ENCODE data around the gene MKX. TPM values are rescaled to one million over a fixed set of nuclear protein-coding genes. Genes with fewer than 3 reads are reported as not detected.

MKX gene
- polyA plus RNA-seq, 3 donors, result not detected

- intact Hi-C loops (cut with micrococcal nuclease), result loop anchor here in 1 of 2 donors (10.0 kb wide), 1 partner anchor 745 kb away; no protein-coding TSS in a partner anchor
- Mint-ChIP-seq H3K4me1 (peaks cover 72% of the 10 kb centered on the region), H3K4me3 (peak overlapping the region; percentile 60 to 85), H3K36me3 (no peaks in the 10 kb centered on the region), H3K9me3 (no peaks in the 10 kb centered on the region), H3K27ac (peak overlapping the region; percentile 83 to 96 (median 92)), H3K27me3 (ENCODE audit: low read depth in 3 of 3) (peaks cover 0 to 8% (median 6%) of the 10 kb centered on the region in 3 donors)
- Histone ChIP-seq H3K27ac (ENCODE audit: low read depth in 1 of 2, low read length in 2 of 2) (peak overlapping the region; percentile 68 to 82), H3K9ac (ENCODE audit: insufficient read depth, low read length, poor library complexity, severe bottlenecking) (peak overlapping the region; percentile 19), H3K79me2 (ENCODE audit: insufficient read depth, low read length) (no peaks in the 10 kb centered on the region), H3K4me1 (ENCODE audit: control insufficient read depth in 1 of 2, insufficient read depth in 2 of 2, low read length in 2 of 2) (peaks cover 55 to 66% of the 10 kb centered on the region in 2 donors), H3K4me2 (replicated peaks; ENCODE audit: extremely low read depth, low read length, poor library complexity, severe bottlenecking) (peak overlapping the region; percentile 68), H3K9me3 (replicated peaks in 1 of 2; ENCODE audit: control insufficient read depth in 1 of 2, insufficient read depth in 1 of 2, low read length in 2 of 2) (no peaks in the 10 kb centered on the region), H3K36me3 (replicated peaks in 1 of 2; ENCODE audit: control insufficient read depth in 1 of 2, insufficient read depth in 2 of 2, low read length in 2 of 2) (no peaks in the 10 kb centered on the region), H2AFZ (ENCODE audit: insufficient read depth, low read depth, low read length, poor library complexity, severe bottlenecking) (peak overlapping the region; percentile 74), H4K20me1 (ENCODE audit: insufficient read depth, low read length) (no peaks in the 10 kb centered on the region), H3K27me3 (ENCODE audit: control insufficient read depth in 2 of 2, insufficient read depth in 2 of 2, low read length in 2 of 2) (no peaks in the 10 kb centered on the region), H3K4me3 (replicated peaks in 1 of 3; ENCODE audit: low read depth in 2 of 3, low read length in 3 of 3) (peak overlapping the region in 1 of 3 experiments; percentile 60)
- DNase-seq, result peak; percentile 41 to 46 (median 42)
- TF ChIP-seq CTCF (IDR thresholded peaks at IDR 0.05), result no peak
- WGBS (ENCODE audit: insufficient coverage), result 18% methylated on average over 9 of the region's 11 CpGs
Observed at GRCh38 chr10:27660268-27660667, 85.4 kb downstream of the MKX start.

- H4K20me1 ChIP-seq (ENCODE audit: insufficient read depth, low read length), result no peaks in the 10 kb centered on the region
- intact Hi-C loops (cut with micrococcal nuclease), result loop anchor here (5.0 to 10.0 kb wide), 3 partner anchors 102 to 745 kb away; no protein-coding TSS in a partner anchor
- peak overlapping the region; percentile 74 for H2AFZ ChIP-seq (ENCODE audit: insufficient read depth, low read depth, low read length, poor library complexity, severe bottlenecking)
- H3K27me3 ChIP-seq (ENCODE audit: control insufficient read depth in 2 of 2, insufficient read depth in 2 of 2, low read length in 2 of 2), result no peaks in the 10 kb centered on the region
- peak overlapping the region; percentile 68 for H3K4me2 ChIP-seq (replicated peaks; ENCODE audit: extremely low read depth, low read length, poor library complexity, severe bottlenecking)
- H3K9ac ChIP-seq (ENCODE audit: insufficient read depth, low read length, poor library complexity, severe bottlenecking), result peak overlapping the region; percentile 19
- H3K79me2 ChIP-seq (ENCODE audit: insufficient read depth, low read length), result no peaks in the 10 kb centered on the region
- peak overlapping the region in 1 of 2 donors; percentile 85 for H3K4me3 Mint-ChIP-seq
- H3K4me1 Mint-ChIP-seq, result peaks cover 73% of the 10 kb centered on the region
- no peak for DNase-seq
- no peaks in the 10 kb centered on the region for H3K9me3 Mint-ChIP-seq
- H3K9me3 ChIP-seq (replicated peaks in 1 of 2; ENCODE audit: control insufficient read depth in 1 of 2, insufficient read depth in 1 of 2, low read length in 2 of 2), result no peaks in the 10 kb centered on the region
- peaks cover 0 to 8% (median 6%) of the 10 kb centered on the region in 3 donors for H3K27me3 Mint-ChIP-seq (ENCODE audit: low read depth in 3 of 3)
- no peaks in the 10 kb centered on the region for H3K36me3 ChIP-seq (replicated peaks in 1 of 2; ENCODE audit: control insufficient read depth in 1 of 2, insufficient read depth in 2 of 2, low read length in 2 of 2)
- TF ChIP-seq CTCF (IDR thresholded peaks at IDR 0.05), result no peak
- H3K27ac ChIP-seq (ENCODE audit: low read depth in 1 of 2, low read length in 2 of 2), result peak overlapping the region; percentile 68 to 82
- 26% methylated on average over 6 of the region's 6 CpGs for WGBS (ENCODE audit: insufficient coverage)
- H3K4me1 ChIP-seq (ENCODE audit: control insufficient read depth in 1 of 2, insufficient read depth in 2 of 2, low read length in 2 of 2), result peaks cover 53 to 67% of the 10 kb centered on the region in 2 donors
- H3K27ac Mint-ChIP-seq, result peak overlapping the region; percentile 83 to 96 (median 92)
- H3K36me3 Mint-ChIP-seq, result no peaks in the 10 kb centered on the region
- H3K4me3 ChIP-seq (replicated peaks in 1 of 3; ENCODE audit: low read depth in 2 of 3, low read length in 3 of 3), result peak overlapping the region in 1 of 3 experiments; percentile 60
Observed at GRCh38 chr10:27659786-27660185, 85.8 kb downstream of the MKX start.
